BE2C (cell line): ENCODE results near the gene MAP3K5.

Source experiments
- DNase-seq: peaks from one replicate; pipeline ENCODE4 v3.0.0-alpha.2; 2020
- H3K27me3 ChIP-seq: fragments of 250-450 bp; sonication (Bioruptor Pico); 2 replicates; pipeline ENCODE4 v1.5.1; 2020; ENCODE audit warnings: mild to moderate bottlenecking
- H3K36me3 ChIP-seq: fragments of 250-450 bp; sonication (Bioruptor Pico); 2 replicates; pipeline ENCODE4 v1.5.1; 2020; ENCODE audit warnings: mild to moderate bottlenecking
- H3K4me1 ChIP-seq: fragments of 250-450 bp; sonication (Bioruptor Pico); 2 replicates; pipeline ENCODE4 v1.5.1; 2020
- H3K4me3 ChIP-seq: 2 replicates; pipeline ENCODE4 v1.5.1; 2011; ENCODE audit warnings: low read depth, low read length
- H3K9me3 ChIP-seq: fragments of 250-450 bp; sonication (Bioruptor Pico); 2 replicates; pipeline ENCODE4 v1.5.1; 2020
- TF ChIP-seq, protein P1 (sequence below): IDR thresholded peaks from 2 replicates; pipeline ENCODE4 v1.5.1; 2012; ENCODE audit warnings: mild to moderate bottlenecking, low read depth, low read length

MAP3K5 gene

DNA sequence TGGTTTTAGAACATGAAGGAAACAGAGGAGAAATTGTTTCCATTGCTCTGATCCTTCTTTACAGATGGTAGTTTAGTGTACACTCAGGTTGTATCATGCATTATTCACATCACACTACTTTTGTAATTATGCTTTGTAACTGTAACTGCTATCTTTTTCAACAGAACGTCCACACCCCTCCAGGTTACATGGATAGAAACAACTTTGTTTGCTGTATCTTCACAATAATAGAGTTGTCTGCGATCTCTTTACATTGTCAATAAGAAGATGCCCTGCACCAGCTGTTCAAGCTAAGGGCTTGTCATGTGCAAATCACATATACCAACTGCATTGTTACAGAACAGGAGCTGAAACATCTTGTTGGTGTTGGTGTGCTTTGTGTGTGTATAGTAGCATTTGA is 174.2 kb downstream of the MAP3K5 start:
- Histone ChIP-seq H3K36me3 (no peaks in the 10 kb centered on the region; the same call in 1 of the 2 replicates), H3K4me3 (no peak overlapping the region), H3K27me3 (no peaks in the 10 kb centered on the region), H3K9me3 (no peaks in the 10 kb centered on the region), H3K4me1 (peaks cover 5% of the 10 kb centered on the region)
- DNase-seq: no peak
- TF ChIP-seq, protein P1, sequence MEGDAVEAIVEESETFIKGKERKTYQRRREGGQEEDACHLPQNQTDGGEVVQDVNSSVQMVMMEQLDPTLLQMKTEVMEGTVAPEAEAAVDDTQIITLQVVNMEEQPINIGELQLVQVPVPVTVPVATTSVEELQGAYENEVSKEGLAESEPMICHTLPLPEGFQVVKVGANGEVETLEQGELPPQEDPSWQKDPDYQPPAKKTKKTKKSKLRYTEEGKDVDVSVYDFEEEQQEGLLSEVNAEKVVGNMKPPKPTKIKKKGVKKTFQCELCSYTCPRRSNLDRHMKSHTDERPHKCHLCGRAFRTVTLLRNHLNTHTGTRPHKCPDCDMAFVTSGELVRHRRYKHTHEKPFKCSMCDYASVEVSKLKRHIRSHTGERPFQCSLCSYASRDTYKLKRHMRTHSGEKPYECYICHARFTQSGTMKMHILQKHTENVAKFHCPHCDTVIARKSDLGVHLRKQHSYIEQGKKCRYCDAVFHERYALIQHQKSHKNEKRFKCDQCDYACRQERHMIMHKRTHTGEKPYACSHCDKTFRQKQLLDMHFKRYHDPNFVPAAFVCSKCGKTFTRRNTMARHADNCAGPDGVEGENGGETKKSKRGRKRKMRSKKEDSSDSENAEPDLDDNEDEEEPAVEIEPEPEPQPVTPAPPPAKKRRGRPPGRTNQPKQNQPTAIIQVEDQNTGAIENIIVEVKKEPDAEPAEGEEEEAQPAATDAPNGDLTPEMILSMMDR: no peak

DNA sequence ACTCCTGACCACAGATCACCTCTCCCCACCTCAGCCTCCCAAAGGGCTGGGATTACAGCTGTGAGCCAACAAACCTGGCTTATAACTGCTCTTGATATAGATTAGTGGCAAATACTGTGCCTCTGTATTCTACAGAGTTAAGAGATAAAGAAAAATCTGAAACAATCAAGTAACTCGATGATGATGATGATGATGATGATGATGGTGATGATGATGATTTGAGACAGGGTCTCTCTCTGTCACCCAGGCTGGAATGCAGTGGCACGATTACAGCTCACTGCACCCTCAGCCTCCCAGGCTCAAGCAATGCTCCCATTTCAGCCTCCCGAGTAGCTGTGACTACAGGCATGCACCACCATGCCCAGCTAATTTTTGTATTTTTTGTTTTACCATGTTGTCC is 175.8 kb downstream of the MAP3K5 start:
- TF ChIP-seq, protein P1: no peak

DNA sequence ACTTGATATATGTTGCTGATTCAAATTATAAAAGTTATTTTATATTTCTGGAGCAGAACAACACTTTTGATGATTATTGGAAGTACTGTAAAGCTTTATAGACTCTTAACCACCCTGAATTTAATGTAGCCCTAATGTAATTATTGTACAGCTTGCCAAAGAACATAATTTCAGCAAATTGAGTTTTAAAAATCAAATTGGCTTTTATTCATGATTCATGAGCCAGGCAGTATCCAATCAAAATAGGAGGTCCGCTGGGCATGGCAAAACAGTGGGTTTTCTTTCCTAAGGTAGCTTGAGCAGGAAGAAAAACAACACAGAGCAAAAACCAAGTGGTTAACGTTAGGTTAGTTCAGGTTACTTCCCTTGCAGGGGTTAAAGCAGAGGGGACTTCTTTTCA is 177.3 kb downstream of the MAP3K5 start:
- H3K4me3 ChIP-seq: no peak overlapping the region
- H3K4me1 ChIP-seq: peaks cover 5% of the 10 kb centered on the region
- TF ChIP-seq, protein P1: no peak
- no peaks in the 10 kb centered on the region for H3K27me3 ChIP-seq
- peak; percentile 47 for DNase-seq
- no peaks in the 10 kb centered on the region for H3K9me3 ChIP-seq
- H3K36me3 ChIP-seq: peaks cover 3% of the 10 kb centered on the region; the same call in 1 of the 2 replicates

More for the DNA sequence above, 175.8 kb downstream of the MAP3K5 start:
- Histone ChIP-seq H3K36me3 (peaks cover 3% of the 10 kb centered on the region; the same call in 1 of the 2 replicates), H3K4me1 (peaks cover 5% of the 10 kb centered on the region), H3K27me3 (no peaks in the 10 kb centered on the region), H3K9me3 (no peaks in the 10 kb centered on the region), H3K4me3 (no peak overlapping the region)
- DNase-seq: no peak

DNA sequence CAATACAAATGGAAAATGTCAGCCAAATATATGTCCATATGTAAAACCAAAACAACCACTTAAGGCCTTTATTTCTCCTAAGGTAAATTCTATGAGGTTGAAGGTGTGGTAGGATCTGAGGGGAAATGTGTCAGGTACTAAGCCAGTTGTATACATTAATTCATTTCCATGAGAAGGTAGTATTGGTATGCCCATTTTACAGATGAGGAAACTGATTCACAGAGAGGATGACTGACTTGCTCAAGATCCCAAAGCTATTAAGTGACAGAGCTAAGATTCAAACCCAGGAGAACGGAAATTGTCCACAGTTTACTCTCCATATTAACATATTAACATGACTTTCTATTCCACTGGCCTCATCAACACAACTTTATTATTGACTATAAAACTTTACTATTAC is 177.9 kb downstream of the MAP3K5 start:
- Histone ChIP-seq H3K27me3 (no peaks in the 10 kb centered on the region), H3K4me1 (peaks cover 5% of the 10 kb centered on the region), H3K9me3 (no peaks in the 10 kb centered on the region), H3K36me3 (peaks cover 3% of the 10 kb centered on the region; the same call in 1 of the 2 replicates), H3K4me3 (no peak overlapping the region)
- no peak for DNase-seq
- TF ChIP-seq, protein P1: no peak

DNA sequence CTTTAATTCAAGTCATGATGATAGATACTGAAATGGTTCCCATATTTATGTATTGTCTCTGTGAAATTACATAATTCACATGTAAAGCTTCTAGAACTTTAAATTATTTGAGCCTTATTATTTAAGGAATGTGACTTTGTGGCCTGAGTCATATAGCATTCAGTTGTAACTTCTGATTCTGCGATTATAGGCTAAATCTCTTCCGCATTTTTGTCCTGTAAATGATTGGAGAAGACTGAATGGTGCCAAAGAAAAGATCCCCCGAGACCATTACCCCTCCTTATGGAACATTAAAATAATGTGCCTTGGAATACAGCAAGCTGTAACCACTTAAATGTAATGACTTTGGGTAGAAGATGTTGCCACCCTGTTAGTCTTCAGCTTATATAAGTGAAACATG is 178.8 kb downstream of the MAP3K5 start:
- H3K4me3 ChIP-seq: no peak overlapping the region
- H3K27me3 ChIP-seq: no peaks in the 10 kb centered on the region
- H3K4me1 ChIP-seq: peaks cover 5% of the 10 kb centered on the region
- H3K36me3 ChIP-seq: peaks cover 3% of the 10 kb centered on the region; the same call in 1 of the 2 replicates
- no peak for DNase-seq
- TF ChIP-seq, protein P1: no peak
- no peaks in the 10 kb centered on the region for H3K9me3 ChIP-seq

DNA sequence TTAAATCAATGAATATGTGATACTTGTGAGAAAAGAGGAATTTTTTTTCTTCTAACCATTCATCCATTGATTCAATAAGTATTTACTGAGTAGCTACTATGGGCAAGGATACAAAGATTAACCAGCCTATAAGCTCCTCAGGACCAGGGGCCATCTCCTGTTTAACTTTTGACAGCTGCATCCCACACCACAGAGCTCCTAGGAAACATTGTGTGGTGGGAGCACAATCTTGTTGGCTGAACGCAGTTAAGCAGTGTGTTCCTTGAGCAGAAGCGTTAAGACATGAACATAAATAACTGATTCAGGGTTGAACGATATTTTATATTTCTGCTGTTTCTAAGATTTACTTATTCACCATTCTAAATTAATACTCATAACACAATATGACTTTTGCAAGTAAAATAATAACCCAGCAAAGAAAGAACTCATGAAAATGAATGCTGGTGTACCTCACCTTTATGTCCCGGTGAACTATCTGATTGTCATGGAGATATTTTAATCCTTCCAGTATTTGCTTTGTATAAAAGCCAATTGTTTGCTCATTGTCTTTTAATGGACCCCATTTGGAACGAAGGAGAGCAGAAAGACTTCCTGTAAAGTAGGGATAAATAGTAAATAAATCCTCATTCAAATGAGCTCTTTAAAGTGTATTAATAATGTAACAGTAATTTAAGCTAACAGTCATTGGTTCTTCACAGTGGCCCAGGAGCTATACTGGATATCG is 179.4 kb downstream of the MAP3K5 start:
- Histone ChIP-seq H3K36me3 (peaks cover 3% of the 10 kb centered on the region; the same call in 1 of the 2 replicates), H3K4me1 (peaks cover 5% of the 10 kb centered on the region), H3K4me3 (no peak overlapping the region), H3K9me3 (no peaks in the 10 kb centered on the region), H3K27me3 (no peaks in the 10 kb centered on the region)
- no peak for DNase-seq
- TF ChIP-seq, protein P1: no peak
